GM23338 (cell line): ENCODE results near the gene MEOX1. TPM values are rescaled to one million over a fixed set of nuclear protein-coding genes. Genes with fewer than 3 reads are reported as not detected.

Source experiments
- ATAC-seq: fragments of 200-7000 bp; cut with Tn5 transposase; 3 replicates; pipeline ENCODE4 v1.9.1; 2020
- DNase-seq: peaks from one replicate; pipeline ENCODE4 v3.0.0-alpha.2; 2015; ENCODE audit warnings: low spot score
- H2AFZ ChIP-seq: fragments of 200-600 bp; sonication (generic); 2 replicates; pipeline ENCODE4 v1.8.0; 2016; ENCODE audit warnings: antibody characterized with exemption, mild to moderate bottlenecking, moderate library complexity
- H3F3A ChIP-seq: fragments of 200-600 bp; sonication (generic); replicated peaks from 2 replicates; pipeline ENCODE4 v1.8.0; 2017; ENCODE audit warnings: antibody characterized with exemption, mixed run types, low read depth
- H3K27ac ChIP-seq: fragments of 200-600 bp; sonication (generic); 2 replicates; pipeline ENCODE4 v1.6.1; 2016; ENCODE audit warnings: low read depth
- H3K27me3 ChIP-seq: fragments of 200-600 bp; sonication (generic); 2 replicates; pipeline ENCODE4 v1.8.0; 2016; ENCODE audit warnings: mild to moderate bottlenecking, mixed run types, moderate library complexity; ENCODE audit not compliant: insufficient read depth
- H3K36me3 ChIP-seq: fragments of 200-600 bp; sonication (generic); 2 replicates; pipeline ENCODE4 v1.8.0; 2016; ENCODE audit warnings: mild to moderate bottlenecking; ENCODE audit not compliant: insufficient read depth
- H3K4me1 ChIP-seq: fragments of 200-600 bp; sonication (generic); 2 replicates; pipeline ENCODE4 v1.8.0; 2016; ENCODE audit warnings: mild to moderate bottlenecking, moderate library complexity; ENCODE audit not compliant: insufficient read depth
- H3K4me2 ChIP-seq: fragments of 200-600 bp; sonication (generic); 2 replicates; pipeline ENCODE4 v1.7.1; 2017; ENCODE audit warnings: mixed run types
- H3K4me3 ChIP-seq: fragments of 200-600 bp; sonication (generic); 2 replicates; pipeline ENCODE4 v1.6.1; 2016; ENCODE audit warnings: mixed run types
- H3K79me2 ChIP-seq: fragments of 200-600 bp; sonication (generic); replicated peaks from 2 replicates; pipeline ENCODE4 v1.8.0; 2017; ENCODE audit warnings: mild to moderate bottlenecking; ENCODE audit not compliant: insufficient read depth
- H3K9me2 ChIP-seq: fragments of 200-600 bp; sonication (generic); 2 replicates; pipeline ENCODE4 v1.8.0; 2017; ENCODE audit not compliant: insufficient read depth
- H4K20me1 ChIP-seq: fragments of 200-600 bp; sonication (generic); replicated peaks from 2 replicates; pipeline ENCODE4 v1.8.0; 2017; ENCODE audit warnings: mild to moderate bottlenecking; ENCODE audit not compliant: insufficient read depth
- H3K27ac Mint-ChIP-seq: 2 replicates; pipeline ENCODE4 v1.8.0; 2020; ENCODE audit warnings: inconsistent platforms, mild to moderate bottlenecking, moderate library complexity, mixed read lengths
- H3K27me3 Mint-ChIP-seq: 3 replicates; pipeline ENCODE4 v1.8.0; 2022; ENCODE audit warnings: low read depth, mild to moderate bottlenecking, moderate library complexity, mixed read lengths, inconsistent platforms; ENCODE audit not compliant: insufficient read depth, poor library complexity
- H3K36me3 Mint-ChIP-seq: 3 replicates; pipeline ENCODE4 v1.8.0; 2021; ENCODE audit warnings: low read depth, mild to moderate bottlenecking, inconsistent platforms, moderate library complexity, mixed read lengths
- H3K4me1 Mint-ChIP-seq: 3 replicates; pipeline ENCODE4 v1.8.0; 2020; ENCODE audit warnings: mild to moderate bottlenecking, inconsistent platforms, mixed read lengths
- H3K4me3 Mint-ChIP-seq: 3 replicates; pipeline ENCODE4 v1.8.0; 2021; ENCODE audit warnings: moderate library complexity, mild to moderate bottlenecking, inconsistent platforms, mixed read lengths
- H3K9me3 Mint-ChIP-seq: 3 replicates; pipeline ENCODE4 v1.8.0; 2020; ENCODE audit warnings: moderate library complexity, mild to moderate bottlenecking, inconsistent platforms, mixed read lengths
- CREB1 ChIP-seq: fragments of 250-450 bp; sonication (Bioruptor Pico); IDR thresholded peaks from 2 replicates; pipeline ENCODE4 v1.5.0; 2020; ENCODE audit warnings: low read depth, mild to moderate bottlenecking, moderate library complexity
- EZH2phosphoT487 ChIP-seq: fragments of 200-600 bp; sonication (generic); IDR thresholded peaks from one replicate; pipeline ENCODE4 v1.8.1; 2018; ENCODE audit warnings: antibody characterized with exemption; ENCODE audit not compliant: unreplicated experiment
- JUNB ChIP-seq: IDR thresholded peaks from one replicate; pipeline ENCODE4 v1.6.1; 2016; ENCODE audit warnings: antibody characterized with exemption; ENCODE audit not compliant: unreplicated experiment
- POLR2AphosphoS5 ChIP-seq: IDR thresholded peaks from 2 replicates; pipeline ENCODE4 v1.6.1; 2016; ENCODE audit warnings: antibody characterized with exemption, low read depth
- STAT1 ChIP-seq: IDR thresholded peaks from one replicate; pipeline ENCODE4 v1.6.1; 2016; ENCODE audit warnings: antibody characterized with exemption; ENCODE audit not compliant: unreplicated experiment
- ZNF114 ChIP-seq: fragments of 250-450 bp; sonication (Bioruptor Pico); IDR thresholded peaks from 2 replicates; pipeline ENCODE4 v1.5.0; 2020; ENCODE audit warnings: mild to moderate bottlenecking, moderate library complexity
- ZNF331 ChIP-seq: fragments of 250-450 bp; sonication (Bioruptor Pico); IDR thresholded peaks from 2 replicates; pipeline ENCODE4 v1.5.0; 2020; ENCODE audit warnings: low read depth, mild to moderate bottlenecking, moderate library complexity
- polyA plus RNA-seq: library from polyadenylated mRNA; unstranded; fragments of >200 nt; fragmentation: Nextera tagmentation; extraction: Ambion mirVana; gene quantifications from 2 replicates; pipeline ENCODE4 v1.2.1, GENCODE V29; 2016
- total RNA-seq: library from RNA; depleted of rRNA; stranded (reverse); fragments of >200 nt; shearing (Covaris generic); gene quantifications from 2 replicates; pipeline ENCODE4 v1.2.3, GENCODE V29; 2014
- TF ChIP-seq, protein P1 (sequence below): IDR thresholded peaks from 2 replicates; pipeline ENCODE4 v1.6.1; 2016; ENCODE audit warnings: antibody characterized with exemption
- TF ChIP-seq, protein P2 (sequence below), 2 experiments: fragments of 200-600 bp in 1 of 2; sonication (generic) in 1 of 2; conservative IDR thresholded peaks; 2 replicates each; pipeline versions ENCODE4 v1.5.1 to v1.6.1; 2016 to 2017; ENCODE audit warnings: antibody characterized with exemption in 2 of 2, low read depth in 2 of 2, mild to moderate bottlenecking in 2 of 2, moderate library complexity in 1 of 2
- TF ChIP-seq, protein P3 (sequence below): fragments of 250-450 bp; sonication (Bioruptor Pico); IDR thresholded peaks from 2 replicates; pipeline ENCODE4 v1.5.0; 2020; ENCODE audit warnings: mild to moderate bottlenecking, moderate library complexity

Gene MEOX1
- total and polyA plus RNA-seq, 2 experiments from 2014 or later = not detected

DNA sequence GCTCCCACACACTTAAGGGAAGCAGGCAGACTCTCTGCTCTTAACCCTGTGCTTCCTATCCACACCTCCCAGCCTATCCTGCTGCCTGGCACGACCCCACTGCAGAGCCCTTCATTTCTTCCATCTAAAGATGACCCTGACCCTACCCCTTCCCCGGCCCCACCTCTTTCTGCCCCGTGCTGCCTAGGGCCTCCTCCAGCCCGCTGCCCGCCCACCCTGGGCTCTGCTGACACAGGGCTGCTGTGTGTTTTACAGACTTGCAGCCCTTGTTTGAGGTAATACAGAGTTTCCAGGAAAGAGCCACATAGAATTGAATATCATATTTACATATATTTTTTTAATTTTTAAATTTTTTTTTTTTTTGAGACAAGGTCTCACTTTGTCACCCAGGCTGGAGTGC, 42.0 kb downstream of the MEOX1 start (continued):
- TF ChIP-seq, protein P1, sequence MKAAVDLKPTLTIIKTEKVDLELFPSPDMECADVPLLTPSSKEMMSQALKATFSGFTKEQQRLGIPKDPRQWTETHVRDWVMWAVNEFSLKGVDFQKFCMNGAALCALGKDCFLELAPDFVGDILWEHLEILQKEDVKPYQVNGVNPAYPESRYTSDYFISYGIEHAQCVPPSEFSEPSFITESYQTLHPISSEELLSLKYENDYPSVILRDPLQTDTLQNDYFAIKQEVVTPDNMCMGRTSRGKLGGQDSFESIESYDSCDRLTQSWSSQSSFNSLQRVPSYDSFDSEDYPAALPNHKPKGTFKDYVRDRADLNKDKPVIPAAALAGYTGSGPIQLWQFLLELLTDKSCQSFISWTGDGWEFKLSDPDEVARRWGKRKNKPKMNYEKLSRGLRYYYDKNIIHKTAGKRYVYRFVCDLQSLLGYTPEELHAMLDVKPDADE = no peak

DNA sequence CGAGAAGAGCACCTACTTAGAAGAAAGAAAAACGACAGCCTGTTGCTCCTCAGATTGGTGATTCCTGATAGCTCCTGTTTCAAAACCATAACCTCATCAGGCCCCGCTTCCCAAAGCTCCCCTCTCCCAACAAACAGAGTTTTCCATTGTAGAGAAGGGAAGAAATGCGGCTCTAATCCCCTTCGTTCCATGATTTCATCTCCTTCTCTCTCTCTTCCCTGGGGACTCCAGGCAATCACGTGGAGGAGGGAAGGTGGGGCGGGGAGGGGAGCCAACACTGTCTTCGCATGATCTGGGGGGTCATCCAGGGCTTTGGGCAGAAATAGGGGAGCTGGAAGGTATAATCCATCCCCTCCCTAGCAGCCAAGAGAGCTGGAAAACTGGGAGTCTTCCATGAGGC, 43.4 kb downstream of the MEOX1 start:
- ATAC-seq (no peak), DNase-seq (no peak)
- Histone ChIP-seq H3K9me2 (no peaks in the 10 kb centered on the region), H3K4me1 (peaks cover 6% of the 10 kb centered on the region), H3F3A (no peaks in the 10 kb centered on the region), H3K79me2 (no peaks in the 10 kb centered on the region), H3K27me3 (no peaks in the 10 kb centered on the region), H3K27ac (no peak overlapping the region), H2AFZ (0 out of 2 replicates have a peak overlapping the region, but pooled peaks have one; percentile 18), H3K36me3 (no peaks in the 10 kb centered on the region), H4K20me1 (no peaks in the 10 kb centered on the region), H3K4me3 (no peak overlapping the region), H3K4me2 (no peak overlapping the region)
- no peak overlapping the region for H3K27ac Mint-ChIP-seq
- H3K27me3 Mint-ChIP-seq = peaks cover 10% of the 10 kb centered on the region
- H3K4me1 Mint-ChIP-seq = no peaks in the 10 kb centered on the region
- TF ChIP-seq STAT1 (no peak), ZNF331 (CRISPR knock-in tag) (no peak), JUNB (no peak), CREB1 (CRISPR knock-in tag) (no peak), POLR2AphosphoS5 (no peak), ZNF114 (no peak), EZH2phosphoT487 (no peak)
- TF ChIP-seq, protein P2, sequence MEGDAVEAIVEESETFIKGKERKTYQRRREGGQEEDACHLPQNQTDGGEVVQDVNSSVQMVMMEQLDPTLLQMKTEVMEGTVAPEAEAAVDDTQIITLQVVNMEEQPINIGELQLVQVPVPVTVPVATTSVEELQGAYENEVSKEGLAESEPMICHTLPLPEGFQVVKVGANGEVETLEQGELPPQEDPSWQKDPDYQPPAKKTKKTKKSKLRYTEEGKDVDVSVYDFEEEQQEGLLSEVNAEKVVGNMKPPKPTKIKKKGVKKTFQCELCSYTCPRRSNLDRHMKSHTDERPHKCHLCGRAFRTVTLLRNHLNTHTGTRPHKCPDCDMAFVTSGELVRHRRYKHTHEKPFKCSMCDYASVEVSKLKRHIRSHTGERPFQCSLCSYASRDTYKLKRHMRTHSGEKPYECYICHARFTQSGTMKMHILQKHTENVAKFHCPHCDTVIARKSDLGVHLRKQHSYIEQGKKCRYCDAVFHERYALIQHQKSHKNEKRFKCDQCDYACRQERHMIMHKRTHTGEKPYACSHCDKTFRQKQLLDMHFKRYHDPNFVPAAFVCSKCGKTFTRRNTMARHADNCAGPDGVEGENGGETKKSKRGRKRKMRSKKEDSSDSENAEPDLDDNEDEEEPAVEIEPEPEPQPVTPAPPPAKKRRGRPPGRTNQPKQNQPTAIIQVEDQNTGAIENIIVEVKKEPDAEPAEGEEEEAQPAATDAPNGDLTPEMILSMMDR (conservative IDR thresholded peaks at IDR 0.05; ENCODE audit: low read depth in 2 of 2) = no peak
- TF ChIP-seq, protein P3, sequence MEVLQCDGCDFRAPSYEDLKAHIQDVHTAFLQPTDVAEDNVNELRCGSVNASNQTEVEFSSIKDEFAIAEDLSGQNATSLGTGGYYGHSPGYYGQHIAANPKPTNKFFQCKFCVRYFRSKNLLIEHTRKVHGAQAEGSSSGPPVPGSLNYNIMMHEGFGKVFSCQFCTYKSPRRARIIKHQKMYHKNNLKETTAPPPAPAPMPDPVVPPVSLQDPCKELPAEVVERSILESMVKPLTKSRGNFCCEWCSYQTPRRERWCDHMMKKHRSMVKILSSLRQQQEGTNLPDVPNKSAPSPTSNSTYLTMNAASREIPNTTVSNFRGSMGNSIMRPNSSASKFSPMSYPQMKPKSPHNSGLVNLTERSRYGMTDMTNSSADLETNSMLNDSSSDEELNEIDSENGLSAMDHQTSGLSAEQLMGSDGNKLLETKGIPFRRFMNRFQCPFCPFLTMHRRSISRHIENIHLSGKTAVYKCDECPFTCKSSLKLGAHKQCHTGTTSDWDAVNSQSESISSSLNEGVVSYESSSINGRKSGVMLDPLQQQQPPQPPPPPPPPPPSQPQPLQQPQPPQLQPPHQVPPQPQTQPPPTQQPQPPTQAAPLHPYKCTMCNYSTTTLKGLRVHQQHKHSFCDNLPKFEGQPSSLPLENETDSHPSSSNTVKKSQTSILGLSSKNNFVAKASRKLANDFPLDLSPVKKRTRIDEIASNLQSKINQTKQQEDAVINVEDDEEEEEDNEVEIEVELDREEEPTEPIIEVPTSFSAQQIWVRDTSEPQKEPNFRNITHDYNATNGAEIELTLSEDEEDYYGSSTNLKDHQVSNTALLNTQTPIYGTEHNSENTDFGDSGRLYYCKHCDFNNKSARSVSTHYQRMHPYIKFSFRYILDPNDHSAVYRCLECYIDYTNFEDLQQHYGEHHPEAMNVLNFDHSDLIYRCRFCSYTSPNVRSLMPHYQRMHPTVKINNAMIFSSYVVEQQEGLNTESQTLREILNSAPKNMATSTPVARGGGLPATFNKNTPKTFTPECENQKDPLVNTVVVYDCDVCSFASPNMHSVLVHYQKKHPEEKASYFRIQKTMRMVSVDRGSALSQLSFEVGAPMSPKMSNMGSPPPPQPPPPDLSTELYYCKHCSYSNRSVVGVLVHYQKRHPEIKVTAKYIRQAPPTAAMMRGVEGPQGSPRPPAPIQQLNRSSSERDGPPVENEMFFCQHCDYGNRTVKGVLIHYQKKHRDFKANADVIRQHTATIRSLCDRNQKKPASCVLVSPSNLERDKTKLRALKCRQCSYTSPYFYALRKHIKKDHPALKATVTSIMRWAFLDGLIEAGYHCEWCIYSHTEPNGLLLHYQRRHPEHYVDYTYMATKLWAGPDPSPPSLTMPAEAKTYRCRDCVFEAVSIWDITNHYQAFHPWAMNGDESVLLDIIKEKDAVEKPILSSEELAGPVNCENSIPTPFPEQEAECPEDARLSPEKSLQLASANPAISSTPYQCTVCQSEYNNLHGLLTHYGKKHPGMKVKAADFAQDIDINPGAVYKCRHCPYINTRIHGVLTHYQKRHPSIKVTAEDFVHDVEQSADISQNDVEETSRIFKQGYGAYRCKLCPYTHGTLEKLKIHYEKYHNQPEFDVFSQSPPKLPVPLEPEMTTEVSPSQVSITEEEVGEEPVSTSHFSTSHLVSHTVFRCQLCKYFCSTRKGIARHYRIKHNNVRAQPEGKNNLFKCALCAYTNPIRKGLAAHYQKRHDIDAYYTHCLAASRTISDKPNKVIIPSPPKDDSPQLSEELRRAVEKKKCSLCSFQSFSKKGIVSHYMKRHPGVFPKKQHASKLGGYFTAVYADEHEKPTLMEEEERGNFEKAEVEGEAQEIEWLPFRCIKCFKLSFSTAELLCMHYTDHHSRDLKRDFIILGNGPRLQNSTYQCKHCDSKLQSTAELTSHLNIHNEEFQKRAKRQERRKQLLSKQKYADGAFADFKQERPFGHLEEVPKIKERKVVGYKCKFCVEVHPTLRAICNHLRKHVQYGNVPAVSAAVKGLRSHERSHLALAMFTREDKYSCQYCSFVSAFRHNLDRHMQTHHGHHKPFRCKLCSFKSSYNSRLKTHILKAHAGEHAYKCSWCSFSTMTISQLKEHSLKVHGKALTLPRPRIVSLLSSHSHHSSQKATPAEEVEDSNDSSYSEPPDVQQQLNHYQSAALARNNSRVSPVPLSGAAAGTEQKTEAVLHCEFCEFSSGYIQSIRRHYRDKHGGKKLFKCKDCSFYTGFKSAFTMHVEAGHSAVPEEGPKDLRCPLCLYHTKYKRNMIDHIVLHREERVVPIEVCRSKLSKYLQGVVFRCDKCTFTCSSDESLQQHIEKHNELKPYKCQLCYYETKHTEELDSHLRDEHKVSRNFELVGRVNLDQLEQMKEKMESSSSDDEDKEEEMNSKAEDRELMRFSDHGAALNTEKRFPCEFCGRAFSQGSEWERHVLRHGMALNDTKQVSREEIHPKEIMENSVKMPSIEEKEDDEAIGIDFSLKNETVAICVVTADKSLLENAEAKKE (CRISPR knock-in tag) = no peak
- TF ChIP-seq, protein P1 = no peak
- no peaks in the 10 kb centered on the region for H3K36me3 Mint-ChIP-seq
- H3K4me3 Mint-ChIP-seq = no peak overlapping the region
- no peaks in the 10 kb centered on the region for H3K9me3 Mint-ChIP-seq
